H1 (cell line): Measurements from ENCODE around the gene LEFTY2. TPM values are rescaled to one million over a fixed set of nuclear protein-coding genes. Genes with fewer than 3 reads are reported as not detected.

Experiments used
- CHD1 ChIP-seq: IDR thresholded peaks from 2 replicates; pipeline ENCODE4 v1.6.1; 2012; ENCODE audit warnings: low read depth, low read length, improper control_type of control experiment
- CHD7 ChIP-seq: fragments of 300-600 bp; sonication (generic); IDR thresholded peaks from 2 replicates; pipeline ENCODE4 v1.7.1; 2012; ENCODE audit warnings: low read length, moderate library complexity, mild to moderate bottlenecking, inconsistent platforms; ENCODE audit not compliant: insufficient replicate concordance
- SP2 ChIP-seq: IDR thresholded peaks from 2 replicates; pipeline ENCODE4 v1.6.1; 2012; ENCODE audit warnings: mild to moderate bottlenecking, low read length, inconsistent platforms
- polyA plus RNA-seq, 7 experiments: library from polyadenylated mRNA; depleted of rRNA in 3 of 7; stranded (reverse) in 5 of 7; unstranded in 2 of 7; fragments of >200 nt in 5 of 7; fragments of 200-250 nt in 2 of 7; gene quantifications; 1 replicate in 5 of 7; 2 replicates in 1 of 7; 4 replicates in 1 of 7; pipeline versions ENCODE4 v1.2.1 to v1.2.3, GENCODE V29; 2011 to 2013; ENCODE audit warnings: missing spikeins in 2 of 7, mixed read lengths in 2 of 7
- total RNA-seq: library from RNA; stranded (reverse); fragmentation: NEBNext Ultra II Directional; extraction: Animal tissue kit (Norgen Biotek cat#: 25700); gene quantifications from 2 replicates; pipeline ENCODE4 v1.2.1, GENCODE V29; 2021

Gene LEFTY2
- total and polyA plus RNA-seq, 2 of the 8 experiments (the other 6 are each of a cell fraction or from before 2014, with no cell fraction given) = 2.6 to 4.3 TPM

GRCh38 chr1:225973158-225973557 lies 32.1 kb upstream of the LEFTY2 start (continued):
- TF ChIP-seq SP2 (no peak), CHD1 (no peak), CHD7 (no peak)
